ENCODE results near the gene ANKRD39. TPM values are rescaled to one million over a fixed set of nuclear protein-coding genes. Genes with fewer than 3 reads are reported as not detected.

The ANKRD39 gene
- total RNA-seq, 1 experiment from 2014 or later = 24.4 TPM

GRCh38 chr2:96879545-96880040, 21.8 kb upstream of the ANKRD39 start:
- Histone ChIP-seq H3K27ac (ENCODE audit: low read length) (no peak overlapping the region), H3K4me1 (ENCODE audit: control insufficient read depth, insufficient read depth, low read length) (no peaks in the 10 kb centered on the region), H3K9me3 (ENCODE audit: control insufficient read depth, insufficient read depth, low read depth, low read length) (no peaks in the 10 kb centered on the region), H3K4me3 (ENCODE audit: low read depth in 2 of 2, low read length in 2 of 2) (no peak overlapping the region), H3K36me3 (ENCODE audit: control insufficient read depth, insufficient read depth, low read length) (no peaks in the 10 kb centered on the region), H3K27me3 (ENCODE audit: control insufficient read depth, insufficient read depth, low read length) (no peaks in the 10 kb centered on the region)
- no peak for ATAC-seq
- DNase-seq (ENCODE audit: low read depth, low spot score) = no peak
- BruUV-seq (replicated peaks) = no TSS peak
- intact Hi-C loops (cut with micrococcal nuclease; ENCODE audit: unreplicated experiment) (no loop called here), in situ Hi-C loops (cut with HindIII; ENCODE audit: low pct_unique_long_range_greater_than_20kb, low sequenced_read_pairs) (no loop called here)
- CTCF ChIA-PET = interaction anchor here (1.1 kb wide), 1 partner anchor 470 kb away, joined by 5 read pairs; no protein-coding TSS in a partner anchor
- POLR2A ChIA-PET = interaction anchor here (0.5 to 0.7 kb wide), 3 partner anchors 11 to 207 kb away, joined by 3 to 10 read pairs (median 3); no protein-coding TSS in a partner anchor
- TF ChIP-seq REST (IDR thresholded peaks at IDR 0.05; ENCODE audit: insufficient read depth in 1 of 2, low read depth in 2 of 2, low read length in 1 of 2) = no peak
- TF ChIP-seq TCF7L2 (IDR thresholded peaks at IDR 0.05; ENCODE audit: low read depth, low read length) = no peak
- TF ChIP-seq POLR2AphosphoS5 (IDR thresholded peaks at IDR 0.05; ENCODE audit: low read depth, low read length) = no peak
- no peak for TF ChIP-seq SIN3A (IDR thresholded peaks at IDR 0.05; ENCODE audit: borderline replicate concordance, insufficient read depth, low read depth, low read length)
- TF ChIP-seq CTCF (IDR thresholded peaks at IDR 0.05) = no peak

- CTCF ChIA-PET = interaction anchor here (1.1 kb wide), 1 partner anchor 470 kb away, joined by 5 read pairs; no protein-coding TSS in a partner anchor
- POLR2A ChIA-PET = interaction anchor here (0.7 kb wide), 1 partner anchor 10 kb away, joined by 3 read pairs; no protein-coding TSS in a partner anchor
- in situ Hi-C loops (cut with HindIII; ENCODE audit: low pct_unique_long_range_greater_than_20kb, low sequenced_read_pairs) (no loop called here), intact Hi-C loops (cut with micrococcal nuclease; ENCODE audit: unreplicated experiment) (no loop called here)
- H3K9me3 ChIP-seq (ENCODE audit: control insufficient read depth, insufficient read depth, low read depth, low read length) = no peaks in the 10 kb centered on the region
- no peaks in the 10 kb centered on the region for H3K27me3 ChIP-seq (ENCODE audit: control insufficient read depth, insufficient read depth, low read length)
- H3K36me3 ChIP-seq (ENCODE audit: control insufficient read depth, insufficient read depth, low read length) = no peaks in the 10 kb centered on the region
- ATAC-seq (no peak), DNase-seq (ENCODE audit: low read depth, low spot score) (no peak)
- H3K4me1 ChIP-seq (ENCODE audit: control insufficient read depth, insufficient read depth, low read length) = 0 out of 2 replicates have a peak, but pooled peaks cover 3% of the 10 kb centered on the region
- no TSS peak for BruUV-seq (replicated peaks)
- no peak overlapping the region for H3K27ac ChIP-seq (ENCODE audit: low read length)
- H3K4me3 ChIP-seq (ENCODE audit: low read depth in 2 of 2, low read length in 2 of 2) = no peak overlapping the region
- TF ChIP-seq REST (IDR thresholded peaks at IDR 0.05; ENCODE audit: insufficient read depth in 1 of 2, low read depth in 2 of 2, low read length in 1 of 2) = no peak
- TF ChIP-seq POLR2AphosphoS5 (IDR thresholded peaks at IDR 0.05; ENCODE audit: low read depth, low read length) = no peak
- no peak for TF ChIP-seq TCF7L2 (IDR thresholded peaks at IDR 0.05; ENCODE audit: low read depth, low read length)
- no peak for TF ChIP-seq CTCF (IDR thresholded peaks at IDR 0.05)
- TF ChIP-seq SIN3A (IDR thresholded peaks at IDR 0.05; ENCODE audit: borderline replicate concordance, insufficient read depth, low read depth, low read length) = no peak
These were observed 21.2 kb upstream of the ANKRD39 start for GRCh38 chr2:96878796-96879544.
